CD4-positive, CD25-positive, alpha-beta regulatory T cell (primary cell): ENCODE measurements around the gene TMEM129. TPM values are rescaled to one million over a fixed set of nuclear protein-coding genes. Genes with fewer than 3 reads are reported as not detected.

ENCODE experiments used
- ATAC-seq, 2 donors: fragments of 150-1000 bp; cut with Tn5 transposase; one replicate each; pipeline ENCODE4 v1.10.0; 2021; ENCODE audit warnings: low read depth in 2 of 2, moderate number of reproducible peaks in 2 of 2, moderate library complexity in 1 of 2
- DNase-seq, 3 donors: peaks; one replicate each; pipeline versions ENCODE4 v3.0.0 to v3.0.0-alpha.2; 2012 to 2022; ENCODE audit warnings: mixed read lengths in 1 of 3
- H3K27ac ChIP-seq: one replicate; pipeline ENCODE4 v1.7.0; 2013; ENCODE audit warnings: mild to moderate bottlenecking, low read length; ENCODE audit not compliant: insufficient read depth, poor library complexity, severe bottlenecking
- H3K27me3 ChIP-seq: one replicate; pipeline ENCODE4 v1.7.0; 2013; ENCODE audit warnings: low read length; ENCODE audit not compliant: control insufficient read depth, insufficient read depth
- H3K36me3 ChIP-seq: one replicate; pipeline ENCODE4 v1.7.0; 2013; ENCODE audit warnings: mild to moderate bottlenecking, low read length, moderate library complexity; ENCODE audit not compliant: control insufficient read depth, insufficient read depth
- H3K4me1 ChIP-seq: 2 replicates; pipeline ENCODE4 v1.7.0; 2013; ENCODE audit warnings: mild to moderate bottlenecking, low read length; ENCODE audit not compliant: insufficient read depth, control insufficient read depth, poor library complexity, severe bottlenecking
- H3K4me3 ChIP-seq: one replicate; pipeline ENCODE4 v1.7.0; 2013; ENCODE audit warnings: low read depth, mild to moderate bottlenecking, low read length, moderate library complexity
- H3K9me3 ChIP-seq, 2 experiments: 1 replicate in 1 of 2; 2 replicates in 1 of 2; pipeline ENCODE4 v1.7.0; 2013; ENCODE audit warnings: low read length in 2 of 2, mild to moderate bottlenecking in 1 of 2, moderate library complexity in 1 of 2; ENCODE audit not compliant: control insufficient read depth in 2 of 2
- H3K27ac Mint-ChIP-seq, 3 donors: one replicate each; pipeline ENCODE4 v1.8.0; 2020 to 2022; ENCODE audit warnings: mild to moderate bottlenecking in 3 of 3, mixed read lengths in 3 of 3, moderate library complexity in 2 of 3
- H3K27me3 Mint-ChIP-seq: one replicate; pipeline ENCODE4 v1.8.0; 2022; ENCODE audit warnings: mild to moderate bottlenecking, mixed read lengths
- H3K36me3 Mint-ChIP-seq: one replicate; pipeline ENCODE4 v1.8.0; 2020; ENCODE audit warnings: mixed read lengths
- H3K4me1 Mint-ChIP-seq, 4 donors: one replicate each; pipeline ENCODE4 v1.8.0; 2020 to 2022; ENCODE audit warnings: mixed read lengths in 4 of 4, mild to moderate bottlenecking in 1 of 4
- H3K4me3 Mint-ChIP-seq, 4 donors: one replicate each; pipeline ENCODE4 v1.8.0; 2020 to 2022; ENCODE audit warnings: mild to moderate bottlenecking in 4 of 4, mixed read lengths in 4 of 4, moderate library complexity in 3 of 4
- H3K9me3 Mint-ChIP-seq, 7 donors: one replicate each; pipeline ENCODE4 v1.8.0; 2020 to 2022; ENCODE audit warnings: mixed read lengths in 7 of 7, mild to moderate bottlenecking in 3 of 7, moderate library complexity in 2 of 7
- polyA plus RNA-seq, 4 donors: library from polyadenylated mRNA; unstranded; fragments of 300-500 nt; fragmentation: Illumina TruSeq; gene quantifications; one replicate each; pipeline ENCODE4 v1.2.3, GENCODE V29; 2021
- total RNA-seq: library from RNA; stranded (reverse); gene quantifications from one replicate; pipeline ENCODE4 v1.2.3, GENCODE V29; 2022

Gene TMEM129
- total and polyA plus RNA-seq, 5 donors from 2014 or later: 19.6 to 33.9 (median 30.5) TPM

GRCh38 chr4:1682860-1683259 is 38.3 kb downstream of the TMEM129 start:
- Mint-ChIP-seq H3K36me3 (no peaks in the 10 kb centered on the region), H3K4me3 (peak overlapping the region; percentile 91 to 96 (median 92)), H3K4me1 (peaks cover 6 to 17% (median 9%) of the 10 kb centered on the region in 4 donors), H3K9me3 (no peaks in the 10 kb centered on the region), H3K27me3 (no peaks in the 10 kb centered on the region), H3K27ac (peak overlapping the region in 2 of 3 donors; percentile 79 to 95)
- H3K4me1 ChIP-seq: peaks cover 18% of the 10 kb centered on the region
- H3K27me3 ChIP-seq: no peaks in the 10 kb centered on the region
- DNase-seq (no peak), ATAC-seq (no peak)
- H3K9me3 ChIP-seq: no peaks in the 10 kb centered on the region
- H3K4me3 ChIP-seq: peak overlapping the region; percentile 90
- H3K36me3 ChIP-seq: no peaks in the 10 kb centered on the region
- peak overlapping the region; percentile 57 for H3K27ac ChIP-seq

- Histone ChIP-seq H3K4me1 (peaks cover 6% of the 10 kb centered on the region), H3K27ac (no peak overlapping the region), H3K4me3 (no peak overlapping the region), H3K9me3 (no peaks in the 10 kb centered on the region), H3K36me3 (no peaks in the 10 kb centered on the region), H3K27me3 (no peaks in the 10 kb centered on the region)
- H3K27me3 Mint-ChIP-seq: no peaks in the 10 kb centered on the region
- H3K27ac Mint-ChIP-seq: no peak overlapping the region
- H3K4me1 Mint-ChIP-seq: peaks cover 2 to 10% (median 6%) of the 10 kb centered on the region in 4 donors
- ATAC-seq (no peak), DNase-seq (no peak)
- H3K36me3 Mint-ChIP-seq: peaks cover 4% of the 10 kb centered on the region
- H3K4me3 Mint-ChIP-seq: no peak overlapping the region
- H3K9me3 Mint-ChIP-seq: no peaks in the 10 kb centered on the region
Observed at GRCh38 chr4:1678244-1678643, 42.9 kb downstream of the TMEM129 start.

- H3K27ac Mint-ChIP-seq: no peak overlapping the region
Observed at GRCh38 chr4:1676605-1677525, 44.3 kb downstream of the TMEM129 start.

GRCh38 chr4:1675802-1676137 is 45.4 kb downstream of the TMEM129 start:
- Histone ChIP-seq H3K9me3 (no peaks in the 10 kb centered on the region), H3K4me3 (no peak overlapping the region), H3K4me1 (no peaks in the 10 kb centered on the region), H3K36me3 (no peaks in the 10 kb centered on the region), H3K27me3 (no peaks in the 10 kb centered on the region), H3K27ac (no peak overlapping the region)
- no peak overlapping the region for H3K4me3 Mint-ChIP-seq
- H3K4me1 Mint-ChIP-seq: no peaks in the 10 kb centered on the region
- no peak for DNase-seq
- H3K27me3 Mint-ChIP-seq: no peaks in the 10 kb centered on the region
- no peak overlapping the region for H3K27ac Mint-ChIP-seq
- H3K36me3 Mint-ChIP-seq: peaks cover 4% of the 10 kb centered on the region
- H3K9me3 Mint-ChIP-seq: no peaks in the 10 kb centered on the region
- ATAC-seq: no peak

More at GRCh38 chr4:1676605-1677525, 44.3 kb downstream of the TMEM129 start:
- H3K4me3 Mint-ChIP-seq: no peak overlapping the region
- peaks cover 0 to 2% (median 0%) of the 10 kb centered on the region in 4 donors for H3K4me1 Mint-ChIP-seq
- Histone ChIP-seq H3K27me3 (no peaks in the 10 kb centered on the region), H3K36me3 (no peaks in the 10 kb centered on the region), H3K27ac (no peak overlapping the region), H3K4me1 (no peaks in the 10 kb centered on the region), H3K4me3 (no peak overlapping the region), H3K9me3 (no peaks in the 10 kb centered on the region)
- DNase-seq (no peak), ATAC-seq (no peak)
- H3K27me3 Mint-ChIP-seq: no peaks in the 10 kb centered on the region
- H3K36me3 Mint-ChIP-seq: peaks cover 4% of the 10 kb centered on the region
- no peaks in the 10 kb centered on the region for H3K9me3 Mint-ChIP-seq

GRCh38 chr4:1675136-1675801 is 45.9 kb downstream of the TMEM129 start:
- Histone ChIP-seq H3K27ac (no peak overlapping the region), H3K27me3 (no peaks in the 10 kb centered on the region), H3K4me1 (no peaks in the 10 kb centered on the region), H3K36me3 (no peaks in the 10 kb centered on the region), H3K9me3 (no peaks in the 10 kb centered on the region), H3K4me3 (no peak overlapping the region)
- peaks cover 4% of the 10 kb centered on the region for H3K36me3 Mint-ChIP-seq
- H3K4me3 Mint-ChIP-seq: no peak overlapping the region
- H3K4me1 Mint-ChIP-seq: no peaks in the 10 kb centered on the region
- no peaks in the 10 kb centered on the region for H3K9me3 Mint-ChIP-seq
- no peaks in the 10 kb centered on the region for H3K27me3 Mint-ChIP-seq
- no peak overlapping the region for H3K27ac Mint-ChIP-seq
- no peak for ATAC-seq
- no peak for DNase-seq

GRCh38 chr4:1674682-1675081 is 46.4 kb downstream of the TMEM129 start:
- H3K27me3 ChIP-seq: no peaks in the 10 kb centered on the region
- H3K27ac ChIP-seq: no peak overlapping the region
- H3K36me3 ChIP-seq: no peaks in the 10 kb centered on the region
- DNase-seq (no peak), ATAC-seq (no peak)
- Mint-ChIP-seq H3K36me3 (peaks cover 4% of the 10 kb centered on the region), H3K9me3 (no peaks in the 10 kb centered on the region), H3K4me1 (no peaks in the 10 kb centered on the region), H3K4me3 (no peak overlapping the region), H3K27me3 (no peaks in the 10 kb centered on the region), H3K27ac (no peak overlapping the region)
- no peak overlapping the region for H3K4me3 ChIP-seq
- H3K9me3 ChIP-seq: no peaks in the 10 kb centered on the region
- no peaks in the 10 kb centered on the region for H3K4me1 ChIP-seq

GRCh38 chr4:1673671-1674070 is 47.5 kb downstream of the TMEM129 start:
- Mint-ChIP-seq H3K27ac (no peak overlapping the region), H3K9me3 (no peaks in the 10 kb centered on the region), H3K27me3 (no peaks in the 10 kb centered on the region), H3K4me1 (no peaks in the 10 kb centered on the region), H3K36me3 (peaks cover 4% of the 10 kb centered on the region), H3K4me3 (no peak overlapping the region)
- Histone ChIP-seq H3K4me3 (no peak overlapping the region), H3K27ac (no peak overlapping the region), H3K4me1 (no peaks in the 10 kb centered on the region), H3K27me3 (no peaks in the 10 kb centered on the region), H3K9me3 (no peaks in the 10 kb centered on the region), H3K36me3 (no peaks in the 10 kb centered on the region)
- DNase-seq (no peak), ATAC-seq (no peak)
